ENCODE measurements around the gene PLPP4.
A peak's percentile ranks its signal among the peaks of the same experiment; 100 is the strongest.

PLPP4 gene

DNA sequence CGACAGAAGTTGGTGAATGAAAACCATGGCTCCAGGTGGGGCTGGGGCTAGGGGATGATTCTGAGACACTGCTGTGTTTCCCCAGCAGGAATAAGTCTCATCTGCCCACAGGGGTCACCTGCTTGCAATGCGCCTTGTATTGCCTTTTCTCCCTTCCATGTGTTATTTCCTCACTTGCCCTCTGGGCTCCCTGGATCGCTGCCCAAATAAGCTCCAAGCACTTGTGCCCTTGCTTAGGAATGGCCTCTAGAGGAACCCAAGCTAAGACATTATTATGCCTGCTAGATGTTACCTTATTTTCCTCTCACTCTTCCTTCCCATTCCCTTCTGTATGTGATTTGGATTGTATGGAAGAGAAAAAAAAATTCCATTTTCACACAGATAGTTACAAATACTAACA lies 24.8 kb upstream of the PLPP4 start:
- no peak for DNase-seq (ENCODE audit: low spot score in 2 of 2)
- in situ Hi-C loops (cut with MboI; ENCODE audit: low sequenced_read_pairs) = no loop called here
- H3K27me3 ChIP-seq (ENCODE audit: low read depth) = no peaks in the 10 kb centered on the region
- H3K4me1 ChIP-seq = no peaks in the 10 kb centered on the region
- H3K9me3 ChIP-seq = no peaks in the 10 kb centered on the region
- no peaks in the 10 kb centered on the region for H3K36me3 ChIP-seq (replicated peaks)
- no peak overlapping the region for H3K4me3 ChIP-seq

DNA sequence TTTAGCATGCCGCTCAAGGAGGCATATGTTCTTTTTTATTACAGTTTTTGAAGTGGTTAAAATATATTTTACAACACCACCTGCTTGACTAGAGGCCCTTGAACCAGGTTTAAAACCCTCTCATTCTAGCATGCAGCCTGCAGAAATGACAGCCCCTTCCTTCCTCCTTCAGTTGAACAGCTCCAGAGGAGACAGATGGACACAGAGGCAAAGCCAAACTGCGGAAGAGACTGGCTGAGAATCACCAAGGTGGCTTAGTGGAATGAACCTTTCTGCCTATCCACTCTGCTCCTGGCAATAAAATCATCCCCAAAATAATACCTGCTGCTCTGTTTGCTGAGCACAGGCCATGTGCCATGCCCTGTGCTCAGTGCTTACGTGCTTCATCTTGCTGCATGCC lies 23.9 kb upstream of the PLPP4 start:
- no peaks in the 10 kb centered on the region for H3K27me3 ChIP-seq (ENCODE audit: low read depth)
- no peaks in the 10 kb centered on the region for H3K9me3 ChIP-seq
- H3K36me3 ChIP-seq (replicated peaks) = no peaks in the 10 kb centered on the region
- DNase-seq (ENCODE audit: low spot score in 2 of 2) = no peak
- no peaks in the 10 kb centered on the region for H3K4me1 ChIP-seq
- in situ Hi-C loops (cut with MboI; ENCODE audit: low sequenced_read_pairs) = no loop called here
- no peak overlapping the region for H3K4me3 ChIP-seq

DNA sequence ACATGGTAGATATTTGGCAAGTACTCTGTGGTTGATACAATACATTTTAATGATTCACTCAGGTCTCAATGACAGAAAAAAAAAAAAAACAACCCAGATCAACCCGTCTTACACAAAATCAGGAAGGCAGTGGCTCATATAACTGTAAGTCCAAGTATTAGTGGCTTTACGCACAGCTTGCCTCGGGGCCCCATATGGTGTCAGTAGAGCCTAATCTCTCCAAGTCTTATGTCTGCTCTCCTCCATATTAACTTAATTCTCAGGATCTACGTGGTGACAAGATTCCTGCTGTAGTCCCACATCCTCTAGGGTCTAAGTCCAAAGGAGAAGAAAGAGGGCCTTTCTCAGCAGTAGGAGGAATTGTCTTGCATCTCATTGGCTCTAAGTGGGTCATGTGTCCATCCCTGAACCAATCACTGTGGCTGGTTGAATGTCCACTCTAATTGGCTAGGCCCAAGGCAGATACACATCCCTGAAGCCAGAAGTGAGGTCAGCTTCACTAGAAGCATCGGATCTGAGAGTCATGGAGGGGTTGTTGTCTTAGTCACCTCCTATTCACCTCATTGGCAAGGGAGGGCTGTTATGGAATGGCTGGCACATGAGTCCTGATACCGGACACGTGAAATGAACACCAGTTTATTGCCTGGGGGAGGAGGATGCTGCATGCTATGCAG lies 20.5 kb upstream of the PLPP4 start:
- H3K4me3 ChIP-seq = no peak overlapping the region
- in situ Hi-C loops (cut with MboI; ENCODE audit: low sequenced_read_pairs) = no loop called here
- no peaks in the 10 kb centered on the region for H3K9me3 ChIP-seq
- H3K36me3 ChIP-seq (replicated peaks) = no peaks in the 10 kb centered on the region
- no peaks in the 10 kb centered on the region for H3K27me3 ChIP-seq (ENCODE audit: low read depth)
- no peak for DNase-seq (ENCODE audit: low spot score in 2 of 2)
- H3K4me1 ChIP-seq = no peaks in the 10 kb centered on the region

DNA sequence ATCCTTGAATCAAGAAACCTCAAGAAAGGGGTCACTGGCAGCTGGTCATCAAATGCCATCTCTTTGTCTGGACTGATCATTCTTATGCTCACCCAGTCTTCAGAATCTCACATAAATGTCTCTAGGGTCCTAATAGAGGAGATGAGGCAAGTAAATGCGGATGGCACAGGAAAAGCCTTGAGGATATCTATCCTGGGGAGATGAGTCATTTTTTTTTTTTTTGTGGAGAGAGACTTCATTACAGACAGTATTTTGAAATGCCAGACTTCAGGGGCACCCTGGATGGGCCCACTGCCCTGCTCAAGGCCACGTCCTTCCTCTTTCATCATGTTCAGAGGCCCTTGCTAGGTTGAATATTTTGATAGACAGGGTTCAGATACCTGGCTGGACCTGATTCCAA lies 19.5 kb upstream of the PLPP4 start:
- Histone ChIP-seq H3K36me3 (replicated peaks) (no peaks in the 10 kb centered on the region), H3K9me3 (no peaks in the 10 kb centered on the region), H3K27me3 (ENCODE audit: low read depth) (no peaks in the 10 kb centered on the region), H3K4me1 (no peaks in the 10 kb centered on the region), H3K4me3 (no peak overlapping the region)
- in situ Hi-C loops (cut with MboI; ENCODE audit: low sequenced_read_pairs) = no loop called here
- no peak for DNase-seq (ENCODE audit: low spot score in 2 of 2)

DNA sequence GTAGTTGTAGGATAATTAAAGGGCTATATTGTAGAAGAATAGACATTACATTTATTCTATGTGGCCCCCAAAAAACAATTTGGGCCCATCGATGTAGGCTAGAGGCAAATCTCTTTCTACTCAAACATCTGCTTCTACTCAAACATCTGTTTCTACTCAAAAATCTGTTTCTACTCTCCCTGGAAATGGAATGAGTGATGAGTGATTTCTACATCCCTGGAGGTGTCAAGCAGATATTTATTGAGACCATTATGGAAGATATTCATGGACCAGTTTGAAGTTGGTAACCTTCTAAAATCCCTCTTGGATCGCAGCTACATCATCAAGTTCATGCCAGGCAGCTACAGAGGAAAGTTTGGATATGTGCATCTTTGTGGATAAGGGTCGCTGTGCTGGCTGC lies 5.1 kb upstream of the PLPP4 start:
- H3K27me3 ChIP-seq (ENCODE audit: low read depth) = no peaks in the 10 kb centered on the region
- H3K36me3 ChIP-seq (replicated peaks) = no peaks in the 10 kb centered on the region
- in situ Hi-C loops (cut with MboI; ENCODE audit: low sequenced_read_pairs) = no loop called here
- H3K9me3 ChIP-seq = no peaks in the 10 kb centered on the region
- DNase-seq (ENCODE audit: low spot score in 2 of 2) = no peak
- H3K4me3 ChIP-seq = no peak overlapping the region
- H3K4me1 ChIP-seq = no peaks in the 10 kb centered on the region

DNA sequence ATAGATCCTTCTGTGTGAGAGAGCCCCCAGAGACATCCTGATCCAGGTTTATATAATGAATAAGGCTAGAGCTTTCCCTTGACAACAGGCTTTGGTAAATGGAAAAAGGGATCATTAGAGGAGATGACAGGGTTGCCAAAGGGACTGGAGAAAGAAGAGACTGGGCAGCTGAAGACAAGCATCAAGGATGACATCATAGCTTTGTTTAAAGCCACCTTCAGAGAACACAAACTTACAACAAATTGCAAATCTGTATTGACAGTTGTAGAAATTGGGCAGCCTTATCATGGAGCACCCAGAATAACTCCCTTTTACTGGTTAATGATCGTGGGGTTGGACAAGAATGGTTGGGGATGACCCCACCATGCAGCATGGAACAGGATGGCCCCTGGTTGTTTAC lies 3.7 kb upstream of the PLPP4 start:
- no peak overlapping the region for H3K4me3 ChIP-seq
- no peaks in the 10 kb centered on the region for H3K4me1 ChIP-seq
- in situ Hi-C loops (cut with MboI; ENCODE audit: low sequenced_read_pairs) = no loop called here
- no peak for DNase-seq (ENCODE audit: low spot score in 2 of 2)
- H3K36me3 ChIP-seq (replicated peaks) = no peaks in the 10 kb centered on the region
- H3K27me3 ChIP-seq (ENCODE audit: low read depth) = 0 out of 2 replicates have a peak, but pooled peaks cover 4% of the 10 kb centered on the region
- H3K9me3 ChIP-seq = no peaks in the 10 kb centered on the region

DNA sequence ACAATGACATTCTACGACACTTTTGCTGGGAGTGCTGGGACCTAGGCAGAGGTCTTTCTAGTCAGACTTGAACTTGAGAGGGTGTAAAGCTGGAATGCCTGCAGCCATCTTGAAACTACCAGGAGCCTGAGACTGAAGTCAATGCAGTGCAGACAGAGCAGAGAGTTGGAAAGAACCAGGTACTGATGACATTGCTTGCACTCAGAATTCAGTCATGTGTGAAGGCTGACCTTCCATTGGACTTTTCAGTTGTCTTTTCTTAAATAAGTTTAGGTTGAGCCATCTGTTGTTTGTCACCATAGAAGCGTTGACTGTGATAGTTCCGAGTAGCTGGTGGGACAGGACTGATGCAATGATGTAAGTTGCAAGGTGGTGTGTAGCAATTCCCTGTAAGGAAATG lies 3.1 kb upstream of the PLPP4 start:
- Histone ChIP-seq H3K4me3 (no peak overlapping the region), H3K36me3 (replicated peaks) (no peaks in the 10 kb centered on the region), H3K9me3 (no peaks in the 10 kb centered on the region), H3K4me1 (no peaks in the 10 kb centered on the region), H3K27me3 (ENCODE audit: low read depth) (0 out of 2 replicates have a peak, but pooled peaks cover 4% of the 10 kb centered on the region)
- DNase-seq (ENCODE audit: low spot score in 2 of 2) = no peak
- in situ Hi-C loops (cut with MboI; ENCODE audit: low sequenced_read_pairs) = no loop called here

DNA sequence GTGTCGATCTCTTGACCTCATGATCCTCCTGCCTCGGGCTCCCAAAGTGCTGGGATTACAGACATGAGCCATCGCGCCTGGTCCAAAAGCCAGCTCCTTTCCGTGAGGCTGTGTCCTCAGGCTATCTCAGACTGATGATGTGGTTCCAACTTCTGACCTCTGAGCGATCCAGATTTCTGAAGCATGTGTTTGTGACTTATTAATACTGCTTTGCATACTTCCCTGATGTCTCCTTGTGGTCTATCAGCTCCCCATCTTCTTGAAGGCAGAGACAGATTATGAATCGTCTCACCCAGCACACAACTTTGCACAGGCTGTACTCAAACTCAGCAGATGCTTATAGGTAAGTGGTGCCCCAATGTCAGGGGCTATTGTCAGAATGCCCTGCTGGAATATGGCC lies 2.0 kb upstream of the PLPP4 start:
- no peaks in the 10 kb centered on the region for H3K4me1 ChIP-seq
- H3K27me3 ChIP-seq (ENCODE audit: low read depth) = 0 out of 2 replicates have a peak, but pooled peaks cover 4% of the 10 kb centered on the region
- H3K36me3 ChIP-seq (replicated peaks) = no peaks in the 10 kb centered on the region
- DNase-seq (ENCODE audit: low spot score in 2 of 2) = no peak
- no peak overlapping the region for H3K4me3 ChIP-seq
- in situ Hi-C loops (cut with MboI; ENCODE audit: low sequenced_read_pairs) = no loop called here
- H3K9me3 ChIP-seq = no peaks in the 10 kb centered on the region

DNA sequence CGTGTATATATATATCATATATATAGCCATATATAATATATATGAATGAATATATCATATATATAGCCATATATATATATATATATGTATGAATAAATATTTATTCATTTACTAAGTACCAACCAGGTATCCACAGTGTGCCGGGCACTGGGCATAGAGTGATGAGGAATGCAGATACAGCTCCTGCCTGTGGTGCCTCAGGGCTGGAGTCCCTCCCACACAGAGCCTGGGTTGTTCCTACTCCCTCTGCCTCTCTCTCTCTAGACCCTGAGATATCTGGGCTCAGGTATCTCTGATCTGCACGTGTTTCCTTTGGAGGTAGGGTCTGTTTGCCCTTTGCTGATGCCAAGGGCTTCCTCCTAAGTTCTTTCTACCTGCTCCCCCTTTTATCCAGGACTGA lies 1.4 kb upstream of the PLPP4 start:
- 0 out of 2 replicates have a peak, but pooled peaks cover 4% of the 10 kb centered on the region for H3K27me3 ChIP-seq (ENCODE audit: low read depth)
- H3K36me3 ChIP-seq (replicated peaks) = no peaks in the 10 kb centered on the region
- H3K9me3 ChIP-seq = no peaks in the 10 kb centered on the region
- in situ Hi-C loops (cut with MboI; ENCODE audit: low sequenced_read_pairs) = no loop called here
- no peak for DNase-seq (ENCODE audit: low spot score in 2 of 2)
- no peak overlapping the region for H3K4me3 ChIP-seq
- H3K4me1 ChIP-seq = no peaks in the 10 kb centered on the region

DNA sequence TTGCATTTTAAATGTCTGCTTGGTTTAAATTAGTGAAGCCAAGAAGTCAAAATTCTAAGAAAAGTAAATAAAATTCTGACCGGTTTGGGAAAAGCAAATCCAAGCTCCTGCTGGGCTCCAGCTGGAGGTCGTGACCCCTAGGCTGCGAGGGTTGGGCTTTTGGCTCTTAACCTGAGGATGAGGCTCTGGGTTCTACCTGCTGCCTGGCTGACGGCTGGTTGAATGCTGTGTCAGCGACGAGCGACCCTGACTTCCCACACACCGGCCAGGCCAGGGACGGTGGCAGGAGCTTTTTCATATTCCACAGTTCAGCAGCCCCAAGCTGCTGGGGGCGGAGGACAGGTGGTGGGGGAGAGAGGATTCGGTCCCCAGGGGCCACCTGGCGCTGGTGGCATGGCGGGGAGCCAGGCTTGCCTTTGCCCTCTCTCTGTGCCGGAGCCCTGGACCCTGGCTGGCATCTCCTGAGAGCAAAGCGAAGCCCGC lies 843 bp upstream of the PLPP4 start:
- H3K27me3 ChIP-seq (ENCODE audit: low read depth) = 0 out of 2 replicates have a peak, but pooled peaks cover 4% of the 10 kb centered on the region
- in situ Hi-C loops (cut with MboI; ENCODE audit: low sequenced_read_pairs) = no loop called here
- no peaks in the 10 kb centered on the region for H3K4me1 ChIP-seq
- H3K4me3 ChIP-seq = peak overlapping the region; percentile 27
- H3K36me3 ChIP-seq (replicated peaks) = no peaks in the 10 kb centered on the region
- no peaks in the 10 kb centered on the region for H3K9me3 ChIP-seq
- DNase-seq (ENCODE audit: low spot score in 2 of 2) = no peak

DNA sequence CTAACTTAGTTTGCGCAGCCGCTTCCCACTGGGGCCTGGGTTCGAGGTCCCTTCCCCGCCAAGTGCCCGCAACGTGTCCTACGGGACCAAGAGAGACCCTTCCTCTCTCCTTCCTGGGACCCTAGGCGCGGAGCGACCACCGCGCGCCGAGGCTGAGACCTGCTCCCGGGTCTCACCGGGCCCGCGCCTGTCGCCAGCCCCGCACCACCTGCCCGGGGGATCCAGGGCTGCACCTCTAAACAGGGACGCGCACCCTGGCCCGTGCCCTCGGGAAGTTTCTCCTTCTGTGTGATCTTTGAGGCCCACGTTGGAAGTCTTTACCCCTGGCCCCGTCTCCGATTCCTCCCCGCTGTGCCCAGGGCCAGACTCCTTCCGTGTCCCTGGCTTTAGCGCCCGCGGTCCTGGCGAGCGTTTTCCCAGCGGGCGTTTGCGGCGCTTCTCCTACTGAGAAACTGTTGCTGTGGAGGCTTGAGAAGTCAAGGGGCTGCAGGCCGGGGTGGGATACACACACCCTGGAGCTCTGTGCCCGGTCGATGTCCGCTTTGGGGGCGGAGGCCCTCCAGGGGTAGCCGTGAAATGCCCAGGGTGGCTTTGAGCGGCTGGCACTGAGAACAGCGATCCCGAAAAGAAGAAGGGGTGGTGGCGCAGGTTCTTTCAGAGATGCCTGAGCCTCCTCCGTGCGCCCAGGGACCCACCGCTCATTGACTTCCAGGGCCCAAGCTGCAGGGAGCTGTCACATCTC lies 575 bp downstream of the PLPP4 start:
- Histone ChIP-seq H3K27me3 (ENCODE audit: low read depth) (0 out of 2 replicates have a peak, but pooled peaks cover 4% of the 10 kb centered on the region), H3K9me3 (no peaks in the 10 kb centered on the region), H3K4me3 (peak overlapping the region; percentile 27), H3K36me3 (replicated peaks) (no peaks in the 10 kb centered on the region), H3K4me1 (no peaks in the 10 kb centered on the region)
- in situ Hi-C loops (cut with MboI; ENCODE audit: low sequenced_read_pairs) = no loop called here
- no peak for DNase-seq (ENCODE audit: low spot score in 2 of 2)

DNA sequence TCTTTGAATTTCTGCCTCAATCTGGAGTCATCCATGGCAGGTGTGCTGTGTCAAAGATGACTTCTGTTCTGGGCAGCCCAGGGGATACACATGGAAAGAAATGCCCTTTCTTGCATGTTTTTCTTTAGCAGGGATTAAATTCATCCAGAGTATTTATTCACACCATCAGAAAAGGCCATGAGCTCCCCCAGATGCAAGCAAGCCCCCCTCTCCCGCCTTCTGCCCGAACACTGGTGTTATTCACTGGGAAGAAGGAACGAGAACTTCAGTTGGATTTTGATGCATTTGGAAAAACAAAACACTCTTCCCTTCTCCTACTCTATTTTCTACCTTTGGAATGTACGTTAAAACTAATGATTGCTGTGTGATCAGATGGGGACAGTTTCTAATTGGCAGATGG lies 1.4 kb downstream of the PLPP4 start:
- Histone ChIP-seq H3K4me1 (no peaks in the 10 kb centered on the region), H3K27me3 (ENCODE audit: low read depth) (0 out of 2 replicates have a peak, but pooled peaks cover 4% of the 10 kb centered on the region), H3K4me3 (no peak overlapping the region), H3K36me3 (replicated peaks) (no peaks in the 10 kb centered on the region), H3K9me3 (no peaks in the 10 kb centered on the region)
- in situ Hi-C loops (cut with MboI; ENCODE audit: low sequenced_read_pairs) = no loop called here
- DNase-seq (ENCODE audit: low spot score in 2 of 2) = no peak

DNA sequence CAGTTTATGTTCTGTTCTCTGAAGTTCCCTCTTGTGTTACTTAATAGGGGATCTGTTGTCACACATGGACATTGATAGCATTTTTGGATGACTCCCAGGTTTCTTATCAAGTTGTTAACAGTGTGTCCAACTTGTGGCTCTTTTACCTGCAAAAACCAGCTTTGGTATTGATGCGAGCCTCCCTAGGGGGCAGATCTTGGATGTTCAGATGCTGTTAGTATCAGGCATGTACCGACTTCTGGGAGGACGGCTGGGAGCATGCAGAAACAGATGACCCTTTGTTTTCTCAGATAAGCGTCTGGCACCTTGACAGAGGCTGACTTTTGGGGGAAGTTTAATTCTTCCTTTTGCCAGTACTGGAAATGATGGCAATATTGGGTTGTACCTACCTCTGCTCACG lies 2.2 kb downstream of the PLPP4 start:
- Histone ChIP-seq H3K9me3 (no peaks in the 10 kb centered on the region), H3K27me3 (ENCODE audit: low read depth) (0 out of 2 replicates have a peak, but pooled peaks cover 4% of the 10 kb centered on the region), H3K4me3 (no peak overlapping the region), H3K36me3 (replicated peaks) (no peaks in the 10 kb centered on the region), H3K4me1 (no peaks in the 10 kb centered on the region)
- in situ Hi-C loops (cut with MboI; ENCODE audit: low sequenced_read_pairs) = no loop called here
- DNase-seq (ENCODE audit: low spot score in 2 of 2) = no peak

DNA sequence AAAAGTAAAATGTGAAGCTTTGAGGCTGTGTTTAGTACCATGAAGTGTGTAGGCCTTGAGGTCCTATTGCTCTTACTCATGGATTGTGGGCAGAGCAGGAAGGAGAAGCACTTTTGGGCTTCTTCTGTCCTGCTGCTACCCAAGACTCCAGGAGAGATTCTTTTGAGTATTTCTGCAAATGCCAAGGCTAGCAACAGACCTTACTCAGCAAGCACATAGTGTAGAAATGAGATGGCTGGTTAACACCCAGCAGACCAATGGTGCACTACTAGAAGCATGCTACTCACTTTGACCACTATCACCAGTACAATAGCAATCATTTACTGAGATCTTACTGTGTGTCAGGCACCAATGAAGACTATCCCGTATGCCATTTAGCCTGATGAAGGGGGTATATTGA lies 3.2 kb downstream of the PLPP4 start:
- no peak for DNase-seq (ENCODE audit: low spot score in 2 of 2)
- Histone ChIP-seq H3K4me1 (no peaks in the 10 kb centered on the region), H3K36me3 (replicated peaks) (no peaks in the 10 kb centered on the region), H3K4me3 (no peak overlapping the region), H3K9me3 (no peaks in the 10 kb centered on the region), H3K27me3 (ENCODE audit: low read depth) (0 out of 2 replicates have a peak, but pooled peaks cover 4% of the 10 kb centered on the region)
- in situ Hi-C loops (cut with MboI; ENCODE audit: low sequenced_read_pairs) = no loop called here

Data from HAP-1 (cell line).